ENCODE data around the gene TTL.
"Not testable (repeated sequence)": the region's sequence is repeated elsewhere in the genome, so short reads cannot be mapped to it uniquely, and the experiment has no call there.

The TTL gene

DNA sequence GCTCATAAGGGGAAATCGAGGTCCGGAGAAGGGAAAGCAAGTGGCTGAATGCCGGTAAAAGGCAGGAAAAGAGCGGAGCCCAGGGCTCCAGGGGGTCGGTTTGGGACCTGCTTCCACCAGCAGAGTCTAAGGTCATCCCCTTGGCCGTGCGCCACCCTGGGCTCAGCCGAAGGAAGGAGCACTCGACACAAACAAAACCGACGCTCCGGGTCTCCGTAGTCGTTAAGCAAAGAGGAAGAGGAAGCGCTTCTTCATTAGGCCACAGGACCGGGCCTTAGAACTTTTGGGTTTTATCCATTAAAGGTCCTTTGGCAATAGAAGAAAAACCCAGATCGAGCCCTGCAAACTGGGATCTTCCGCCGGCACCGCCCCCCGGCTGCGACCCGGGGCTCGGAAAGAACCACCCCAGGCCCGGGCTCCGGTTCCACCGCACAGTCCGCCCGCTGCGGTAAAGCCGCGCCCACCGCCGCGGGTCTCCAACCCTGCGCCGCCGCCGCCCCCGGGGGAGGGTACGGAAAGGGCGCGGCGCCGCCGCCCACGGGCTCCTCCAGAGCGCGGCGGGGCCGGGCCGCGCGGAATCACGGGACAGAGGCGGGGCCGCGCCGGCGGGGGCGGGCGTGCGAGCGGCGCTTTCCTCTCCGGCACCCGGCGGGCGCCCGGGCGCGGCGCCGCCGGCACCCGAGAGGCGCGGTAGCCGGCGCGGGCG, at the start of gene TTL:
Gene TTL (plus strand): TSS at position 629 of the 706 bp plus-strand sequence. CDS start 189 bp downstream, outside the sequence.
- no peak for FAIRE-seq

DNA sequence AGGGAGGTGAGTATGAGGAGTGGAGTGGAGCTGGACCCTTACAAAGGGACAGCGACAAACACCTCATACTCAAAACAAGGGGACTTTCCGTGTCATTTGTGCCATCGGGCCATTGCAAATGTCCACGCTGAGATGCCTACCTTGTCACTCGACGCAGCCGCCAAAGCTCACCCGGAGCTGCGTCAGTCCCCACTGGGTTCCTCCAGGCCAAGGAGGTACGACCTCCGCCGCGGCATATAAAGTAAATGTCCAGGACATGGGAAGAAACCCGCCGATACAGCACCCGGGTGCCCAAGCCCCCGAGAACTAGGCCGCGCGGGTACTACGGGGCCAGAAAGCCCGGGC, 49.6 kb upstream of the TTL start:
- not testable (repeated sequence) for FAIRE-seq

DNA sequence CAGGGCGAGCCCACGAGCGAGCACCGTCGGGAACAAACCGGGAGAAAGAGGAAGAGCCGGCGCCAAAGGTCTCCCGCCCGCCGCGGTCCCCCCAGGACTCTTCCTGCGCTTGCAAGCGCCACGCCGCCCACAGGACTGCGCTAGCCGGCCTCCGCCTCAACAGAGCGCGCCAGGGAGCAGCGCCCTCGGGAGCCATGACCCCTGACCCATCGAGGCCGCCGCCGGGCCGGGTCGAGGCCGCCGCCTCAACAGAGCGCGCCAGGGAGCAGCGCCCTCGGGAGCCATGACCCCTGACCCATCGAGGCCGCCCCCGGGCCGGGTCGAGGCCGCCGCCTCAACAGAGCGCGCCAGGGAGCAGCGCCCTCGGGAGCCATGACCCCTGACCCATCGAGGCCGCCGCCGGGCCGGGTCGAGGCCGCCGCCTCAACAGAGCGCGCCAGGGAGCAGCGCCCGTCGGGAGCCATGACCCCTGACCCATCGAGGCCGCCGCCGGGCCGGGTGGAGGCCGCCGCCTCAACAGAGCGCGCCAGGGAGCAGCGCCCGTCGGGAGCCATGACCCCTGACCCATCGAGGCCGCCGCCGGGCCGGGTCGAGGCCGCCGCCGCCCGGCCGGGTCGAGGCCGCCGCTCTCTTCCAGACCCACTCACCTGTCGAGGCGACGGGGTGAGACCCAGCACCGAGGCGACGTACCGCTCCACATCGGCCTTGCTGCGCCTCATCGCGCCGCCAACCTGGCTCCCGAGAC, 49.0 kb upstream of the TTL start:
- not testable (repeated sequence) for FAIRE-seq

DNA sequence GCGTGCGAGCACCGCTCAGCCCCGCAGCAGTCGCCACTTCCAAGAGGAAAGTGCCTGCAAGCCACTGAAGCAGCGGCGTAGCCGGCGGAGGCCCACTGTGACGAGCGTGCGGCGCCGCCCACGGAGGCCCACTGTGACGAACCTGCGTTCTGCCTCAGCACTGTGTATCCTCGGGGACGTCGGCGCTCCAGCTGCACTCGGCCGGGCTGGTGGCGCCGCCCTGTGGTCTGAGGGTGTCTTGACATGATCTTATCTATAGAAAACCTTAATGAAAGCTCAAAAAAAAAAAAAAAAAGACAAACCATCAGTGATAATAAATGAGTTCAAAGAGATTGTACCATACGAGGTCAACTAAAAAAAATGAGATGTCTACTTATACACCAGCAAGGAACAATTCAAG, 48.5 kb upstream of the TTL start, which contains the start of gene RGPD8:
Gene RGPD8 (minus strand): TSS at position 166 of the 400 bp plus-strand sequence. CDS start 192 bp downstream, outside the sequence.
- FAIRE-seq = not testable (repeated sequence)

DNA sequence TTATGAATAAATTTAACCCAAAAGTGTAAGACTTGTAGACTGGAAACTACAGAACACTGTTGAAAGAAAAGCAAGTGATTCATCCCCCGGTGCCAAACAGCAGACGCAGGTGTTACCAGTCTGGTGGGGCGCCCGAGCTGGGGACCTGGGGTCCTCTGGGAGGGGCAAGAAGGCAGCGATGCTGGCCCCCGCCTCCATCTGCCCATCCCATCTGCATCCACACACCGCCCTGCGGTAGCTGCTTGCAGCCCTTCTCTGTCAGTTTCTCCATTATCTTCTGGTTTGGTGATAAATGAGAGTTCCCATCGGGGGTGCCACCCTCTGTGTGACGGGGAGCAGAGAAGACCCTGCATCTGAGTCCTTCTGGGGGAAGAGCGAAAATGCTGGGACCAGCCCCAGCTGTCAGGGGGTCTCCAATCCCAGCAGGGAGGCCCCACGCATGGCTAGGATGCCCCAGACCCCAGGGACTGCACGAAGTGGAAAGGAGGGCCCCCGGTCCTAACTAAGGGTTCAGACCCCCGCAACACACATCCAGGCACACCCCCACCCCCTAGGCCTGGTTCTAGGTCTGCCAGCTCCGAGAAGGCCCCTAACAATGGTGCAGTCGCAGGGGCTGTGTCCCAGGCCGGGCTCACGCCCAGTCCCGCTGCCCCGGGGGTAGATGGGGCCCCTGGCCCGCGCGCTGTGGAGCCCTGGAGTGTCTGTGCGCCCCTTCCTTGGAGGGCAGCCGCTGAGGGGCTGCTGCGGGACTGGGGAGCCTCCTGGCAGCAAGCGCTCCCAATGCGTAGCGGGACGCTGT, 47.8 kb upstream of the TTL start:
- no peak for FAIRE-seq

DNA sequence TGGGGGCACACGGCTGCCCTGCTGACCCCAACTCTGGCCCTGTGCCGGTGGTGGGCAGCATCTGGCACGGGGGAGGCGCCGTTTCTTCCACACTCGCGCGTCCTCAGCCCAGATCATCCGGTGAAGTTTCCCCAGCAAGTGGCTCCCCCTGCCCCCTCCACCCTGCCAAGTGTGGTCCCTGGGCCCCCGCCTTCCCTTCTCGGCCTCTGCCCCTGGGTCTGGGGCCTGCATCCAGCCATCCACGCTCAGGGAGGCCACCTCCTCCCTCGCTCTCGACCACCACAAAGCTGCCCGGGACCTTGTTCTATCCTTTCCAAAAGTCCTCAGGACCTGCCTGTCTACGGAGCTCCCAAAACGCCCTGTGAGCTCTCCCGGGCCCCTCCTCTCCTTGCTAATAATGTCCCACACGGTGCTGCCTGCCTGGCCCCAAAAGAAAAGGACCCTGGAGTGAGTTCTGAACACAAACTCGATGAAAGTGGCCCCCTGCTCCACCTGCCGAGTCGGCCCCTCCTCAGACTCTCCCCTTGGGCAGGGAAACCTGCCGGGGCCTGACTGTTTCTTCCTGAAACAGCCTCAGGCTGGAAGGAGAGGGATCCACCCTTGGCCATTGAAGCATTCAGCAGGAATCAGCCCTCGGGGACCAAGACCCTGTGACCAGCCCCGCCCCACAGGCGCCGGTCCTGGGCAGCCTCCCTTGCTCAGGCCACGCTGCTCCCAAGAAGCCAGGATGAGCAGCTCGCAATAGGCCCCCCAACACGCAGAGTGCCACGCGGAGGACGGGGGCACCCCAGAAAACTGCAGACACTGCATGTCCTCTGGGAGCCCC, 46.9 kb upstream of the TTL start:
- not testable (repeated sequence) for FAIRE-seq

DNA sequence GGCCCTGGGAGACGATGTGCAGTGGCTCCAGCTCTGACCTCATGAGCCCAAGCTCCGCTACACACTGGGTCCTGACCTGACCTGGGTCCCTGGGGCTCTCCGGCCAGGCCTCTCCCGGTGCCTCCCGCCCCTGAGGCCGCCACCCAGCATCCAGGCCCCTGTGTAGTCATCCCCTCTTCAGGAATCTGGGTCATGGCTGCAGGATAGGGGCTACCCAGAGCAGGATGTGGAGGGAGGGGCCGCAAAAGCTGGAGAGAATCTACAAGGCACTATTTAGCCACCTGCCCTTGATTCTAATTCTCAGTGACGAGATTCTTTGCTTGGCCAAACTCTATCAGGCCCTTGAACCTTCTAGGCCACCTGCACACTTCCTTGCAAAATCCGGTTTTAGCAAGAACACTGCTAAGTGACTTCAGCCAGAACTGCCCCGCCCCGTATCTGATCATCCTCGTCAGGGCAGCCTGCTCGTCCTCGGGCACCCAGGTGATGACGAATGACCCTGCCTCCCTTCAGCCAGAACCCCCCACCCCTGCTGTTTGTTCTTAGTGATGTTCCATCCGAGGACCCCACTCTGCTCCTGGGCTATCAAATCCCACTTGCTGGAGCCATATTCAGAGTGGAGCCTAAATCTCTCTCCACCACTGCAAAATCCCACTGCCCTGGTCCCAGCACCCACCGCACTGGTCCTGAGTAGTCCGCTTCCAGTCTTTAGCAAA, 46.1 kb upstream of the TTL start:
- FAIRE-seq = not testable (repeated sequence)

DNA sequence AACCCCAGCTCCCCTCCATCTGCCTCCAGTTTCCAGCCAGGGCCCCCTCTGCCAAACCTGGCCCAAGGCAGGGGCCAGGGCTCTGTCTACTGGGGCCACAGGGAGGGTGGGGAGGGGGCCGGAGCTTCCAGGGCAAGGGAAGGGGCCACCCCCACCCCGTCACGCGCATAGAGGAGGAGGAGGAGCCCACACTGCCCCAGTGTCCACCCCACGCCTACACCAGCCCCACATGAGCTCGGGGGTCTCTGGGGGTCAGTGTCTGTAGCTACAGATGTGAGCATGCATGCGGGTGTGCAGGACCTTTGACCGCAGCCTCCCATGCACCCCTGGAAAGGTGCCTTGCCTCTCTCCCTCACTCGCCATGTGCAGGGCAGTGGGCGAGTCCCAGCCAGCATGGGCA, 45.0 kb upstream of the TTL start:
- FAIRE-seq = not testable (repeated sequence)

DNA sequence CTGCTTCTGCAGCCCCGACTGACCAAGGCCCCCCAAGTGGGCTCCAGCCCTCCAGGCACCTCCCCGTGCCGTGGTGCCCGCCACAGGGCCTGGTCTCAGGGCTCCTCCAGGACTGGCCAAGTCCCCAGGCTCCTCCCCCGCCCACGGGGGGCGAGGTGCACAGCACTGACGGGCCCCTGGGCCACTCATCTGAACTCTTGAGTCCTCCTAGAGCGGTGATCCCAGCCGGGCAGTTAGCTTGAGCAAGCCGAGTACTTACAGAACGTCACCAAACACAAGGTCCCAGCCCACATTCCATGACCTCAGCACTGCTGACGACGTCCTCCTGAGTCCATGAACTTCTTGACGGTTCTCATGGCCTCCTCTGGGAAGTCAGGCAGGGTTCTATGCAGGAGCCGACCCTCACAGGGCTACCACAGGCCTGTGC, 44.5 kb upstream of the TTL start:
- FAIRE-seq = not testable (repeated sequence)

DNA sequence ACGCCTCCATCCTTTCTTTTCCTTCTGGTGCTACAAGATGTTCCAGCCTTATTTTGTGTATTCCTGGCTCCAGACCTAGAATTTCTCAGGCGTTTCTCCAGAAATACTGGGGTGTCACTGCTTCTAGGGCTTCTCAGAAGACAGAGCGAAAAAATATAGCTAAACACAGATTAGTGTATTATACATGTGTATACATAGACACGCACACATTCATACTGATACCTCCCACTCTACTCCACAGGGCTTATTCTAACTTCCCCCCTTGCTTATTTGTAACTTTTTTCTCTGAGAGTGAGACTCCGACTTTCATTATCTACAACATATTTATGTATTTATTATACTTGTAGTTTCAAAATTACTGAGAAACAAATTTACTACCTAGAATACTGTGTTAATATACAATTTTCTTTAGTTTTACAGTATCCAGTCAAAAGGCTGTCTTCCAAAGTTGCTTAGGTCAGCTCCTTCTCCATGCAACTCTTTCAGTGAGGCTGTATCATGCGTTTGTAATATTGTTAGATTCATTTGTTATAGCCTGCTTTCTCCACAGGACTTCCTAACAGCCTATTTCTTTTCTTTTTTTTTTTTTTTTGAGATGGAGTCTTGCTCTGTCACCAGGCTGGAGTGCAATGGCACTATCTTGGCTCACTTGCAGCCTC, 43.2 kb upstream of the TTL start:
- not testable (repeated sequence) for FAIRE-seq

DNA sequence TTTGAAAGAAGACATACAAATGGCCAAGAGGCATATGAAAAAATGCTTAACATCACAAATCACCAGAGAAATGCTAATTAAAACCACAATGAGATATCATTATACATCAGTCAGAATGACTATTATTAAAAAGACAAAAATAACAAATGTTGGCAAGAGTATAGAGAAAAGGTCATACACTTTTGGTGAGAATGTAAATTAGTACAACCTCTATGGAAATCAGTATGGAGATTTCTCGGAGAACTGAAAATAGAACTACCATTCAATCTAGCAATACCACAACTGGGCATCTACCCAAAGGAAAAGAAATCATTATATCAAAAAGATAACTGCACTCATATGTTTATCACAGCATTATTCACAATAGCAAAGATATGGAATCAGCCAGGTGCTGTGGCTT, 37.7 kb upstream of the TTL start:
- not testable (repeated sequence) for FAIRE-seq

DNA sequence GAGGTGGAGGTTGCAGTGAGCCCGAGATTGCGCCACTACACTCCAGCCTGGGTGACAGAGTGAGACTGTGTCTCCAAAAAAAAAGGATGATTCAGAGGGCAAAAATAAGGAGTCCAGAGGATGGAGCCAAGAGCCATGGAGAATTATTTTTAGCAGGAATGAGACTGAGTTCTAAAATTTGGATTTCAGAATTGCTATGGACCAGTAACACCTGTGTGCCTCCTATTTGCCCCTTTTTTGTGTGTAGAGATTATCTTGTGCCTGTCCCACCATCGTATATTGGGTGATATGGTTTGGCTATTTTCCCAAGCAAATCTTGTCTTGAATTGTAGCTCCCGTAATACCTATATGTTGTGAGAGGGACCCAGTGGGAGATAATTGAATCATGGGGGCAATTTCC, 32.1 kb upstream of the TTL start:
- no peak for FAIRE-seq

DNA sequence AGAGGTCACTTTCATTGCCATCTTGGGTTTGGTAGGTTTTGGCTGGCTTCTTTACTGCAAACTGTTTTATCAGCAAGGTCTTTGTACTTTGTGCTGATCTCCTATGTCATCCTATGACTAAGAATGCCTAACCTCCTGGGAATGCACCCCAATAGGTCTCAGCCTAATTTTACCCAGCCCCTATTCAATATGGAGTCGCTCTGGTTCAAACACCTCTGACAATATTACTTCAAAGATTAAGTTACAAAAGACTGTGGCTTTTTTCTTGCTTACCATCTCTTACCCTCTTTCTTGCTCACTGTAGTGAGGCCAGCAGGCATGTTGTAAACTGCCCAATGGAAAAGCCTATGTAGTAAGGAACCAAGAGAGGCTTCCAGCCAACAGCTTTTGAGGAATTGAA, 30.6 kb upstream of the TTL start:
- FAIRE-seq = no peak

DNA sequence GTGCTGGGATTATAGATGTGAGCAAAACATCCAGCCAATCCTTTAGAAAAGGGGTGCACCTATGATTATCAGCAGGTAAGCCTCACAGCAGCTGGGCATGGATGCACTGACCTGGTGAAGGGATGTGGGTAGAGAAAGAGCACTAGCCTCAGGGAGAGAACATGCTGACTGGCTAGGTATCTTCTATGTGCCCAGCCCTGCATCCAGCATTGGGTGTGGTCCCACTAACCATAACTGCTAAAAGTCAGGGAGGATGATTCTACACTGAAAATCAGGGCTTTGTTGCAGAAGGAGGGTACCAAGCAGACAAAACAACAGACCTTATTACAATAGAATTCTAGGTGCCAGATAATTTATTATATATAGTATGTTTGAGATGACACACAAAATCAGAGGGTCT, 27.4 kb upstream of the TTL start:
- no peak for FAIRE-seq

DNA sequence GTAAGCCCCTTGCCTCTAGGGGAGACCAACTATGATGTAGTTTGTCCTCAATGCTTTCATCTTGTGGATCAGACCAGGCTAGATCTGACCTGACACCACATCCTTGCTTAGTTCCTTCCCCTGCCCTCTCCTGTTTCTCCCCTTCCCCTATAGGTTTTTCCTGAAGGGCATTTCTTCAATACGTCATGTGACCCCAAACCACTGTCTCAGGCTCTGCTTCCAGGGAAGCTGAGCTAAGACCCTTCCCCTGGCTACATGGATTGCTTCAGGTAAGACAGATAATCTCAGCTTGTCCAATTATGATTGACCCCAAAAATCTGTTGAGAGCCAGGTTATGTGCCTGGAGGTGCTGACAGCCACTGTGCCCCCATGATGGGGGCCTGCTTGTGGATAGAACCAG, 22.6 kb upstream of the TTL start:
- no peak for FAIRE-seq

DNA sequence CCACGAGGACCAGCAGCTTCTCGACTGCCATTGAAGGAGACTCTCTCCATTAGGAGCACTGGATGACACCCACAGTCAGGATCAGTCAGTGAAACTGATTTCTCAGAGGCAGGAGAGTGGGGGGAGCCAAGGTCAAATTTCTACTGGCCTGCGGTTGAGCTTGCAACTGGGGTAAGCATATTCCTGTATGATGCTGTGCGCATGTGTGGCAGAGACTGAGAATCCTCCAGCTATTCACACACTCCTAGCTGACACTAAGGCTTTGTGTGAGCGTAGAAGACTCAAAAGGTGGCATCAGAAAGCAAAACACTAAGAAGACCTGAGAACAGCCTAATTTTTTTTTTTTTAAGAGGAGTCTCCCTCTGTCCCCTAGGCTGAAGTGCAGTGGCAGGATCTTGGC, 19.8 kb upstream of the TTL start:
- FAIRE-seq = no peak

DNA sequence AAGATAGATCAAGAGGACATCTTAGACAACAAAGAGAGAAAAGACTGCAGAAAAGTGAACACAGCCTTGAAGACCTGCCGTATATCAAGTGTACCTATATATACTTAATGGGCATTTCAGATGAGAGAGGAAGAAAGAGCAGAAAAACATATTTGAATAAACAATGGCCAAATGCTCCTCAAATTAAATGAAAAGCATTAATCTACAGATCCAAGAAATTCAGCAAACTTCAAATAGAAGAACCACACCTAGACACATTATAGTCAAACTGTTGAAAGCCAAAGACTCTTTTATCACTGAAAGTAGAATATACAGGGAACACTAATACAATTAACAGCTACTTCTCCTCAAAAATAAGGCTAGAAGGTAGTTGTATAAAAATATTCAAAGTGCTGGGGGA, 18.7 kb upstream of the TTL start:
- FAIRE-seq = no peak

DNA sequence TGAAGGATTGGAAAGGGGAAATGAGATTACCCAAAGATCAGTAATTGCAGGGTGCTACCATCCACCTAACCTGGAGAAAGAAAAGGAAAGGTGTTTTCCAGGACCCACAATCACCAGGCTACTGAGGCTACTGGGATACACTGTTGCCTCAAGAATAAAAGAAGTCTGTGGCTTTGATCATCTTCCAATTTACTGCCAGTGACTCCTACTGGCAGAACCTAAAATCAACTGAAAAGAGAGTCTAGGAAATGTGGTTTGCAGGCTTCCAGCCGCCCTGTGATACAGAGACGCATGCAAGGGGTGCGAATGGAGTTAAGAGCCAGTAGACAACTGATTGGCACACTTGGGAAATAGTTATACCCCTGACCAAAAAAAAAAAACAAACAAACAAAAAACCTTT, 16.6 kb upstream of the TTL start:
- no peak for FAIRE-seq

DNA sequence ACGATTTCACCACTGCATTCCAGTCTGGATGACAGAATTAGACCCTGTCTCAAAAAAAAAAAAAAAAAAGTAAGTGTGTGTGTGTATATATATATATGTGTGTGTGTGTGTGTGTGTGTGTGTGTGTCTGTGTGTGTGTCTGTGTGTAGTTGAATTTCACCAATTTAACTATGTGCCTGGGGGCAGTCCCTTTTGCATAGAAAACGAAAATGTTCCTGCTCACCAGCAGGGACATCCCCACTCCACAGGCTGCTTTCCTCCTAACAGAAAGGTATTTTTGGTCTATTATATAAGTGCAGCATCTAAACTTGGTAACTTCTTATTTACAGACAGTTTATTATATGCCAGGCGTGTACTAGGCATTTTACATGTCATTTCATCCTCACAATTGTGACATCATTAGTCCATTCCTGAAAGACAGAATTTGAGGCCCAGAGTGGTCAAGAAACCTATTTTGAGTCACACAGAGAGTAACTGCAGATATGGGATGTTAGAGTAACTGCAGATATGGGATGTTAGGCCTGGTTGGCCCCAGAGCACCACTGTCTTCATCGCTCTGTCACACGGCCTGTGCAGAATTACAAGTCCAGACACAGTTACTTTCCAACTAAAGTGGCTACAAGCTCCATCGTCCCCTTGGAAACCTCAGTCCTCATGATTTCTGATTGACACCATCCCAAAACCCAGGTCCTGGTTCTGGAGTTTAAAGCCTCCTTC, 9.3 kb upstream of the TTL start:
- no peak for FAIRE-seq

DNA sequence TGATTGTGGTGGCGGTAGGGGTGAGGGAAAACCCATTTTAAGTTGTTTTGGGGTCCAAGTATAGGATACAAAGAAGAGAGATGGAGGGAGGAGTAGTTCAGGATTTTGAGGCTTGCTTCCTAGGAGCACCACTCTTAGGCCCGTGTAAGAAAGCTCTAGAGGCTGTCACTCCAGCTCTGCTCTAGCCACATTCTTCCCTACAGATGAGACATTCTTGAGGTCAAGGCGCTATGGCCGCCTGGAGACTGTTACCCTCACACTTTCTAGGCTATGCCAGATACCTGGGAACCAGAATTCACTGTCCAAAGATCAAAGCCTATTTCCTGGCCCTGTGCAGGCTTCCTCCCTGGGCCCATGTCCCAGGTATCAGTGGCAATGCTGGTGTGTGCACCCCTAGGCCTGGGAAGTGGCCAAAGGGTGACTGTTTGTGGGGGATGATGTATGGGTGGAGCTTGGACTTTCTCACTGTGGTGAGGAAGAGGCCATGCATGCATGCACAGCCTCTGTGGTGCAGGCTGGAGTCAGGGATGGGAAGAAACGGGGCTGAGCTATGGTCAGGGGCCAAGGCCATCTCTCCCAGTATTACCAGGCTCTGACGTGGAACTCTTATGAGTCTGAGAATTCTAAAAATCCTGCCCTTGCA, 7.0 kb upstream of the TTL start:
- no peak for FAIRE-seq
